ENCODE data around the gene KDELR3. TPM values are rescaled to one million over a fixed set of nuclear protein-coding genes. Genes with fewer than 3 reads are reported as not detected.

Gene KDELR3
- total RNA-seq, 1 donor from 2014 or later: 3.7 TPM

DNA sequence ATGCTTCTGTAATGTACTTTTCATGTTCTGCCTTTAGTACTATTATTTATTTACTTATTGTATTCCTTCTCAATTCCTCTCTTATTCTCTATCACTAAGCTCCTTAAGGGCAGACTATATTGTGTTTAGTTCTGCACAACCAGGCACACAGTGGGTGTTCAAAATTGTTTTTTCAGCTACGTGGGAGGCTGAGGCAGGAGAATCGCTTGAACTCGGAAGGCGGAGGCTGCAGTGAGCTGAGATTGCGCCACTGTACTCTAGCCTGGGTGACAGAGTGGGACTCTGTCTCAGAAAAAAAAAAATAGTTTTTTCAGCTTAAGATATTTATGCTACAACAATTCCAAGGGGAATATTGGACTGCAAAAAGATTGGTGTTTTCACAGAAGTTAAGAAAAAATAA, 55.6 kb downstream of the KDELR3 start:
- Mint-ChIP-seq H3K27me3 (ENCODE audit: unreplicated experiment) (peaks cover 2% of the 10 kb centered on the region), H3K4me3 (ENCODE audit: unreplicated experiment) (no peak overlapping the region), H3K36me3 (ENCODE audit: low read depth, unreplicated experiment) (no peaks in the 10 kb centered on the region), H3K27ac (ENCODE audit: unreplicated experiment) (no peak overlapping the region), H3K4me1 (ENCODE audit: unreplicated experiment) (no peaks in the 10 kb centered on the region), H3K9me3 (ENCODE audit: unreplicated experiment) (no peaks in the 10 kb centered on the region)
- TF ChIP-seq, protein P1, sequence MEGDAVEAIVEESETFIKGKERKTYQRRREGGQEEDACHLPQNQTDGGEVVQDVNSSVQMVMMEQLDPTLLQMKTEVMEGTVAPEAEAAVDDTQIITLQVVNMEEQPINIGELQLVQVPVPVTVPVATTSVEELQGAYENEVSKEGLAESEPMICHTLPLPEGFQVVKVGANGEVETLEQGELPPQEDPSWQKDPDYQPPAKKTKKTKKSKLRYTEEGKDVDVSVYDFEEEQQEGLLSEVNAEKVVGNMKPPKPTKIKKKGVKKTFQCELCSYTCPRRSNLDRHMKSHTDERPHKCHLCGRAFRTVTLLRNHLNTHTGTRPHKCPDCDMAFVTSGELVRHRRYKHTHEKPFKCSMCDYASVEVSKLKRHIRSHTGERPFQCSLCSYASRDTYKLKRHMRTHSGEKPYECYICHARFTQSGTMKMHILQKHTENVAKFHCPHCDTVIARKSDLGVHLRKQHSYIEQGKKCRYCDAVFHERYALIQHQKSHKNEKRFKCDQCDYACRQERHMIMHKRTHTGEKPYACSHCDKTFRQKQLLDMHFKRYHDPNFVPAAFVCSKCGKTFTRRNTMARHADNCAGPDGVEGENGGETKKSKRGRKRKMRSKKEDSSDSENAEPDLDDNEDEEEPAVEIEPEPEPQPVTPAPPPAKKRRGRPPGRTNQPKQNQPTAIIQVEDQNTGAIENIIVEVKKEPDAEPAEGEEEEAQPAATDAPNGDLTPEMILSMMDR (IDR thresholded peaks at IDR 0.05; ENCODE audit: unreplicated experiment): no peak
- no peak for DNase-seq (ENCODE audit: low spot score)

- H3K4me3 Mint-ChIP-seq (ENCODE audit: unreplicated experiment): no peak overlapping the region
- peaks cover 2% of the 10 kb centered on the region for H3K27me3 Mint-ChIP-seq (ENCODE audit: unreplicated experiment)
- no peak overlapping the region for H3K27ac Mint-ChIP-seq (ENCODE audit: unreplicated experiment)
- TF ChIP-seq, protein P1 (IDR thresholded peaks at IDR 0.05; ENCODE audit: unreplicated experiment): no peak
- H3K36me3 Mint-ChIP-seq (ENCODE audit: low read depth, unreplicated experiment): no peaks in the 10 kb centered on the region
- H3K9me3 Mint-ChIP-seq (ENCODE audit: unreplicated experiment): no peaks in the 10 kb centered on the region
- DNase-seq (ENCODE audit: low spot score): no peak
- H3K4me1 Mint-ChIP-seq (ENCODE audit: unreplicated experiment): no peaks in the 10 kb centered on the region
Measured at GRCh38 chr22:38524429-38524828, 56.5 kb downstream of the KDELR3 start.

DNA sequence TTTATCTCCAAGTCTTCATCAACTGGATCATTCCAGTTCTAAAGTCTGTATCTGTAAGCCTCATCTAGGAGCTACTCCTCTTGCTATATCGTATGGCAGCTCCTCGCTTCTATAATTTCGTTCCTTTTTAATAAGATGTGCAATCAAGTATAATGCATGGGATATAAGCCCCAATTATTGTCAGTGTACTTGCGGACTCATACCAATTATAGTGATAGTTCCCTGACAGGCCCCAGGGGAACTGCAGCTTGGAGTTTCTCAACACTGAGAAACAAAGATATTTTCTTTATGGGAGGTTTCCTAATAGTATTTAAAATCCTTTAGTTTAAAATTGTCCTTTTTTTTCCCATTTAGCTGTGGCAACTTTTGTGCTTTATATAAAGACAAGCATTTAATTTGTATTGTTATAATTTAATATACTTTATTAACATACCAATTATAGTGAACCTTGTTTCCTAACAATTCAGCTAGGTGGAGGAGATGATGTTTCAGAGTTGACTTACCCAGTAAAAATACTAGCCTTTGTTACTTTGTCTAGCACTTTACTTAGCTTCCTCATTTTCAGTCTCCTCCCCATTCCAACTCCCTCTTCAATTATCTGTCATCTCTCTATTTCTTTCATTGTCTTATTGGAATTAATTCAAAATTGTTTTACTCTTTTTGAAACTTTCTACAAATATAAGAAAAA, 63.5 kb downstream of the KDELR3 start:
- DNase-seq (ENCODE audit: low spot score): no peak
- no peak overlapping the region for H3K4me3 Mint-ChIP-seq (ENCODE audit: unreplicated experiment)
- no peaks in the 10 kb centered on the region for H3K9me3 Mint-ChIP-seq (ENCODE audit: unreplicated experiment)
- TF ChIP-seq, protein P1 (IDR thresholded peaks at IDR 0.05; ENCODE audit: unreplicated experiment): no peak
- no peaks in the 10 kb centered on the region for H3K36me3 Mint-ChIP-seq (ENCODE audit: low read depth, unreplicated experiment)
- no peaks in the 10 kb centered on the region for H3K27me3 Mint-ChIP-seq (ENCODE audit: unreplicated experiment)
- no peak overlapping the region for H3K27ac Mint-ChIP-seq (ENCODE audit: unreplicated experiment)
- no peaks in the 10 kb centered on the region for H3K4me1 Mint-ChIP-seq (ENCODE audit: unreplicated experiment)

Other genes starting within 250 kb of the KDELR3 start
- gene TMEM184B, start 195.1 kb upstream of the KDELR3 start, total RNA-seq (ENCODE audit: unreplicated experiment): 59.8 TPM
- 144 TPM for gene CSNK1E, start 150.7 kb upstream of the KDELR3 start, total RNA-seq (ENCODE audit: unreplicated experiment)
- gene KCNJ4, start 12.9 kb upstream of the KDELR3 start, total RNA-seq (ENCODE audit: unreplicated experiment): 0.21 TPM
- gene DDX17, start 38.2 kb downstream of the KDELR3 start, total RNA-seq (ENCODE audit: unreplicated experiment): 492 TPM
- 3.5 TPM for gene DMC1, start 102.1 kb downstream of the KDELR3 start, total RNA-seq (ENCODE audit: unreplicated experiment)
- 2.5 TPM for gene FAM227A, start 188.3 kb downstream of the KDELR3 start, total RNA-seq (ENCODE audit: unreplicated experiment)
- gene CBY1, start 188.5 kb downstream of the KDELR3 start, total RNA-seq (ENCODE audit: unreplicated experiment): 29.7 TPM
- gene TOMM22, start 213.9 kb downstream of the KDELR3 start, total RNA-seq (ENCODE audit: unreplicated experiment): 108 TPM
- gene JOSD1, start 232.8 kb downstream of the KDELR3 start, total RNA-seq (ENCODE audit: unreplicated experiment): 49.6 TPM
- 44.5 TPM for gene GTPBP1, start 237.8 kb downstream of the KDELR3 start, total RNA-seq (ENCODE audit: unreplicated experiment)